GM21717 (cell line): ENCODE data around the gene ATXN7L3.
"Not testable (repeated sequence)": the region's sequence is repeated elsewhere in the genome, so short reads cannot be mapped to it uniquely, and the experiment has no call there.

ENCODE experiments used
- ATAC-seq: cut with Tn5 transposase; IDR thresholded peaks from one replicate; pipeline ENCODE4 v1.9.1; 2021; ENCODE audit warnings: mild to moderate bottlenecking, moderate library complexity; ENCODE audit not compliant: unreplicated experiment

Gene ATXN7L3

GRCh38 chr17:44176671-44177501 is 22.8 kb downstream of the ATXN7L3 start:
- no peak for ATAC-seq

DNA sequence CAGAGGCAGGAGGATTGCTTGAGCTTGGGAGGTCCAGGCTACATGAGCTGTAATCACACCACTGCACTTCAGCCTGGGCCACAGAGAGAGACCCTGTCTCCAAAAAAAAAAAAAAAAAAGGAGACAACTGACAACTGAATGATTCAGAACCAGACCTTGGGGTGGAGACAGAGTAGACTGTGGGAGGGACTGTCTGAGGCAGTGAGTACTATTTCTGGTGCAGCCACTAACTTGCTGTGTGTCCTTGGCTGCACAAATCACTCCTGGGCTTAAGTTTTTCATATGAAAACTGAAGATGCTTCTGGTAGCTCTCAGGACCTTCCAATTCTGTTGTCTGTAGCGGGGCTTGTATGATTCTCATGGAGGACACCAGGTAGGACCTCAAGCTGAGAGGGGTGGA is 23.4 kb downstream of the ATXN7L3 start:
- ATAC-seq = no peak

DNA sequence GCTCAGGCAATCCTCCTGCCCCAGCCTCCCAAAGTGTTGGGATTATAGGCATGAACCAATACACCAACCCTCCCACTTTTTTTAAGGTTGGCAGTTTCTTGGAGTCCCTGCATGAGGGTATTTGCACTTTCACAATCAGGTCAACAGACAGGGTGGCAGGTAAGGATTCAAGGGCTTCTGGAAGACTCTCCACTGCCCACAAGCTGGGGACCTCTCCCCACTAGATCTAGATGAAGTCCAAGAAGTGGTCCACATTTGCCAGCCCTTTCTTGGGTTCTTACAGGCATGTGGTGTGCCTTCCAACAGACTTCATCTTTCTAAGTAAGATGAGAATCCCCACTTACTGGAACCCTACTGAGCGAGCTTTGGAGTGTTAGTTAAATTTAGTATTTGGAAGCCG is 25.3 kb downstream of the ATXN7L3 start:
- ATAC-seq = no peak

DNA sequence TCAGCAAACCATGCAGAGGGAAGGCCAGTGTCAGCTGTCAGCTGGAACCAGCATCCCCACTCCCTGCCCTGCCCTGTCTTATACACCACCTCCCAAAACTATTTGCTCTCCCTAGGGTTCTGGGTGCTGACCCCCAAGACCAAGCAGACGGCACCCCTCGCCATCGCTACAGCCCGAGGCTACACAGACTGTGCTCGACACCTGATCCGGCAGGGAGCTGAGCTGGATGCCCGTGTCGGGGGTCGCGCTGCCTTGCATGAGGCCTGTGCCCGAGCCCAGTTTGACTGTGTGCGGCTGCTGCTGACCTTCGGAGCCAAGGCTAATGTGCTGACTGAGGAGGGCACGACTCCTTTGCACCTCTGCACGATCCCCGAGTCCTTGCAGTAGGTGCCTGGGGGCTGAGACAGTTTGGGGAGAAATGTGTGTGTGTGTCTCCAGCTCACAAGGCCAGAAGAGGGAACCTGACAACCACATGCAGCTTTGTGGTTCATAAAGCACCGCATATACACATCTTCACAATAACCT is 27.7 kb downstream of the ATXN7L3 start:
- ATAC-seq = no peak

DNA sequence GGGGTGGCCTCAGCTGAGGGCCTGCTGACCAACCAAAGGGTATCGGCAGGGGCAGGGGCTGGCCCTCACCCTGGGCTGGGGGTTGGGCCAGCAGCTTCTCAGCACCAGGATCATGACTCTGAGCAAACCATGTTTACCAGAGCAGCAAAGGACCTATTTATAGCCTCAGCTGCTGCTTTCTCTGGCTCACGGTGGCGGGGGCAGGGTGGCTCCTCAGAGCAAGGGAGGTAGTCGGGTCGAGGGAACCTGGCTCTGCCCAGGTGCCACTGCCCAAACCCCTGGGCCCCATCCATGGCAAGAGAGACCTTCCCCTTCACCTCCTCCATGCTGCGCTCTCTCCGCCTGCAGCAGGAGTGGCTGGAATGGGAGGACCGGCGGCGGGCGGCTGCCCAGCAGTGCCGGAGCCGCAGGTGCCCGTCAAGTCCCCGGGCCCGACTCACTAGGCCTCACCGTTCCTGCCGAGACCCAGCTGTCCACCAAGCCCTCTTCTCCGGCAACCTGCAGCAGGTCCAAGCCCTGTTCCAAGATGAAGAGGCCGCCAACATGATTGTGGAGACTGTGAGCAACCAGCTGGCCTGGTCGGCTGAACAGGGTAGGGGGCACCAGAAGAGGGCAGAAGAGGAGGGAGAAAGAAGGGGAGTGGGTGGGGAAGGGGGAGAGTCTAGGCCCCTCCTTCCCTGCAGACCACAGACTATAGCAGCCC is 29.0 kb downstream of the ATXN7L3 start, which contains the start of gene ASB16:
TSS of gene ASB16 (plus strand) at position 206 of the 703 bp plus-strand sequence. CDS start at position 292, 86 bp downstream.
- no peak for ATAC-seq

DNA sequence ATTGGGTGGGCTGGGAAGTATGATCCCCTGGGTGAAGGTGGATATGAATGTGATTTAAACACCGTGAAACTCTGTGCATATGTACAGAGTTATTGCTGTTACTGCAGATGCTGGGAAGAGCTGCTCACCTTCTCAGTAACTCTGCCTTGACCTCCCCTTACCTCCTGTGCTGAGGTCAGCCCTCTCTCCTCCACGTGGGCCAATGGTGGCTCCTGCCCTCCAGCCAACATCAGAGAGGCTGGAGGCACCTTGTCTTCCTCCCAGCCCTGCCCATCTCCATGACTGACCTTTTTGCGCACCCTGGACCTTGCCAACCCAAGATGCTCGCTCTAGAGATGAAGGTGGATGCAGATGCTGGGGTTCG is 29.6 kb downstream of the ATXN7L3 start:
- no peak for ATAC-seq

DNA sequence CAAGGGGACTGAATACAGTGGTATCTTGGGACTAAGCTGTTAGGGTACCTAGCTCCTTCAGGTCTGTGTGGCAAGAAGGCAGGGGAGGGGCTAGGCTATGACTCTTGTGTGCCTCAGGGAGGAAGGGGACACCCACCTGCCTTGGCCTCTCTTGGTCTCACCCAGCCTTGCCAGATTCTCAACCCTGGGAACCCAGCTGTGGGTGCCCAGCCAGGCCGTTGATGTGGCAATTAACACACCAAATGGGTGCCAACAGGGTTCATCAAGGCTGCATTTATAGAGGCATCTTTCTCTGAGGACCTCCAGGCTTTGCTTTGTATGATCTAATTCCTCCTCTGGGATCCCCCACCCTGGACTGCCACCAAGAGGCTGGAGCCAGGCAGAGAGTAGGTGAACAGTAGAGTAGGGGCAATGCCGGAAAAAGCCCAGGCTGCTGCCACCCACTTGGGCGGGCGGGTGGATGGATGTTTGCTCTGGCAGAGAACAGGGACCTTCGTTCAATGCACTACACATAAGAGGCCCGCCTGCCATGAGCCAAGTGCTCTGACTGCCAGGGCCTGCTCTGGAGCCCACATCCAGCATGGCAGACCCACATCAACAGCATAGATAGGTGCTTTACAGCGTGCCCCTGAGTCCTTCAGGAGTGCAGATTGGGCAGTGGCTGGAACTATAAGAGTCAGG is 32.4 kb downstream of the ATXN7L3 start:
- ATAC-seq = no peak

- no peak for ATAC-seq
Observed at GRCh38 chr17:44164476-44164875, 35.2 kb downstream of the ATXN7L3 start.

DNA sequence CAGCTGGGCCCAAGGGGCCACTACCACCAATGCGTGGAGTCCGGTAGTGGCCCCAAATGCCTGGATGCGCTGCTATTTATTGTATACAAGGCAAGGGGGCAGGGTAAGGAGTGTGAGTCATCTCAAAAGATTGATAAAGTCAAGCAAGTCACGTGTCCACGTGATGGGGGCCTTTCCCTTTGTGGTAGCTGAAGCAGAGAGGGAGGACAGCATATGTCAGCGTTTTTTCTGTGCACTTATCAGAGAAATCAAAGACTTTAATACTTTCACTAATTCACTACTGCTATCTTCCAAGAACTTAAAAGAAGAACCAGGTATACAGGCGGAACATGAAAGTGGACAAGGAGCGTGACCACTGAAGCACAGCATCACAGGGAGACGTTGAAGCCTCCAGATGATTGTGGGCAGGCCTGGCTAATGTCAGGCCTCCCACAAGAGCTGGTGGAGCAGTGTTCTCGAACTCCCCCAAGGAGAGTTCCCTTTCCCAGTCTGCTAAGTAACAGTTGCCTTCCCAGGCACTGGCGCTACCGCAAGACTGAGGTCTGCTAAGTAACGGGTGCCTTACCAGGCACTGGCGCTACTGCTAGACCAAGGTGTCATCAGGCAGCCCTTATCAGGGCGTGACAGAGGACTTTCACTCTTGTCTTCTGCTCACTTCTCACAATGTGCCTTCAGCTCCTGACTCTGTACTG is 40.0 kb downstream of the ATXN7L3 start:
- ATAC-seq = no peak

GRCh38 chr17:44155488-44155887 is 44.2 kb downstream of the ATXN7L3 start:
- no peak for ATAC-seq

DNA sequence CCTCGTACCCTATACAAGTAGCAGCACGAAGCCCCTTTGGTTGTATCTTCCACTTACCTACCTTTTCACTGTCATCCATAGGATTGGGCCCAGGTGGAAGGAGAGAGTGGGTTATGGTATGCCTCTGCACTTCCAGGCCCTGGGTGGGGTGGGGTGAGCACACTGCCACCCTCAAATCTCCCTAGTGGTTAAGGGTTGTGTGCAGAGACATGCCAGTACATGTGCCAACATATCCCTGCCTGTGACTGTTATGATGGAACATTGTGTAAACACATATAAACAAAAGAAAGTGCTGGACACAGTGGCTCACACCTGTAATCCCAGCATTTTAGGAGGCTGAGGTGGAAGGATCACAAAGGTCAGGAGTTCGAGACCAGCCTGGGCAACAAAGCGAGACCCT is 46.8 kb downstream of the ATXN7L3 start:
- ATAC-seq = no peak

DNA sequence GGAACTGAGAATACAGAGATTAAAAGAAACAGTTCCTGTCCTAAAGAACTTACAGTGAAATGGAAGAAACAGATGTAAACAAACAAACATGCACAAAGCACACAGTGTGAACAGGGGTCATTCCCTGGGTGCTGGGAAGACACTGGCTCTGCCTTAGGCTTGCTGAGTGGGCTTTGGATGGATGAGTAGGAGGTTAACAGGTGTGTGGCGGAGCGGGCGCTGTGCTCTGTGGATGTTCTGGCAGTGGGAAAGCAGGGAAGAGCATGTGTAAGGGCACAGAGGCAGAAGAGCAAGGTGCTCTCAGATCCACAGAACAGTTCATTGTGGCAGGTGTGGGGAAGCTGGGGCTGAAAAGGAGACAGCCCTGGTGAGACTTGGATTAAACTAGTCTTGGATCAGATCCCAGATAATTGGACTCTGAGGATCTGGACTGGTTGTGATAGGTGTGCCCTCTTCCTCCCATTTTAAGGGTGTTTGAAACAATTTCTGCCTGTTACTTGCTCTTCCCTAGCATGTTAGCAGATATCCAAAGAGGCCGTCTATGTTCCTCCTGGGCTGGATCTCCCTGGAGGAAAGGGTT is 49.8 kb downstream of the ATXN7L3 start:
- ATAC-seq = no peak

DNA sequence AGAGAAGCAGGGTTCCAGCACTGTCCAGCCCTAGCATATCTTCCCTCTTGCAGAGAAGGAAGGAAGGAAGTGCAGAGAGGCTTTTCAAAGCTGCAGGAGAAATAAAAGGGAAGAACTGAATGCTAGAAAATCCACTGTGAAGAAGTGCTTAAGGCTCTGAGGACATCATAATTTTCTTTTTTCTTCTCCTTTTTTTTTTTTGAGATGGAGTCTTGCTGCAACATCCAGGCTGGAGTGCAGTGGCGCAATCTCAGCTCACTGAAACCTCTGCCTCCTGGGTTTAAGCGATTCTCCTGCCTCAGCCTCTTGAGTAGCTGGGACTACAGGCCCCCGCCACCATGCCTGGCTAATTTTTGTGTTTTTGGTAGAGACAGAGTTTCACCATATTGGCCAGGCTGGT is 50.6 kb downstream of the ATXN7L3 start:
- ATAC-seq = not testable (repeated sequence)

- no peak for ATAC-seq
Observed at GRCh38 chr17:44147812-44148211, 51.9 kb downstream of the ATXN7L3 start.

- ATAC-seq = no peak
Observed at GRCh38 chr17:44146375-44147346, 53.0 kb downstream of the ATXN7L3 start.

DNA sequence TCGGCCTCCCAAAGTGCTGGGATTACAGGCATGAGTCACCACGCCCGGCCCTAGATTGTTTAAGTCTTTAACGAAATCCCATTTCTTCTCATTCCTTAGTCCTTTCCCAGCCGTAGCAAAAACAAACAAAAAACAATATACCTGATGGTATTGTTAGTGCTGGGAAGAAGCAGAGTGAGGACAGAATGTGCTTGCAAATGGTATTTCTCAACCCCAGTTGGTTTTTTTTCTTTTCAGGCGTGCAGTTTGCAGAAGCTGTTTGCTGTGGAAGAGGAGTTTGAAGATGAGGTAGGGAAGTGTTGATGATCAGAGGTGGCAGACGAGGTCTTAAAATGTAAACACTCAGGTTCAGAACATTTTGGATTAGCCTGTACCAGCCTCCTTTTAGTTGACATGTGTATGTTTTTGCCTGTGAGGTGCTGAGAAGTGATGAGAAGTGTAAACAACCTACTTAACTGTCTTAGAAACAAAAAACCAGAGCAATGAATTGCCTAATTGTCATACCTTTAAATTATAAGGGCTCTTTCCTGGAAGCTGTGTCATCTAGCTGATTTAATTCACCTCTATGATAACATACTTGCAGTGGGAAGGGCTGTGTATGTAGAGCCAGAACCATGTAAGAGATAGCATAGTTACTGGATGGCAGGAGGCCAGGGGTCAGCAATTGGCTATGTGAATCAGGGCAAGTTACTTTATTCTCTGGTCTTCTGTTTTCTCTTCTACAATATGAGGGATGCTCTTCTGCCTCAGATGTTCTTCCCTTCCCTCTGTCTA is 54.5 kb downstream of the ATXN7L3 start:
- no peak for ATAC-seq

DNA sequence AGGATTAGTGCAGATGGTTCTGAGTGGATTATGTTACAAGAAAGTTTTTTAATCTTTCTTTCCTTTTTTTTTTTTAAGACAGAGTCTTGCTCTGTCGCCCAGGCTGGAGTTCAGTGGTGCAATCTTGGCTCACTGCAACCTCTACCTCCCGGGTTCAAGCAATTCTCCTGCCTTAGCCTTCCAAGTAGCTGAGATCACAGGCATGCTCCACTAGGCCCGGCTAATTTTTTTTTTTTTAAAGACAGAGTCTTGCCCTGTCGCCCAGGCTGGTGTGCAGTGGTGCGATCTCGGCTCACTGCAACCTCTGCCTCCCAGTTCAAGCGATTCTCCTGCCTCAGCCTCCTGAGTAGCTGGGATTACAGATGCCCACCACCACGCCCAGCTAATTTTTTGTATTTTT is 55.8 kb downstream of the ATXN7L3 start:
- not testable (repeated sequence) for ATAC-seq
